K562 (cell line): ENCODE measurements around the gene YBX1. TPM values are rescaled to one million over a fixed set of nuclear protein-coding genes. Genes with fewer than 3 reads are reported as not detected.

Experiments used
- BHLHE40 ChIP-seq: IDR thresholded peaks from 2 replicates; pipeline ENCODE4 v1.6.1; 2011; ENCODE audit warnings: low read length, improper control_type of control experiment
- CEBPB ChIP-seq: fragments of 450-650 bp; IDR thresholded peaks from 2 replicates; pipeline ENCODE4 v1.6.1; 2016; ENCODE audit warnings: missing genetic modification characterization, missing compliant biosample characterization
- GATAD2B ChIP-seq: fragments of 450-650 bp; IDR thresholded peaks from 2 replicates; pipeline ENCODE4 v1.6.1; 2017; ENCODE audit warnings: mild to moderate bottlenecking, borderline replicate concordance
- HMG20A ChIP-seq: fragments of 450-650 bp; formaldehyde crosslinking; conservative IDR thresholded peaks from 2 replicates; pipeline ENCODE4 v1.4.0; 2020; ENCODE audit warnings: mild to moderate bottlenecking, mixed read lengths
- KLF16 ChIP-seq: IDR thresholded peaks from 2 replicates; pipeline ENCODE4 v1.6.1; 2016; ENCODE audit warnings: antibody characterized with exemption
- LEF1 ChIP-seq: fragments of 450-650 bp; IDR thresholded peaks from 2 replicates; pipeline ENCODE4 v1.6.1; 2016; ENCODE audit warnings: mild to moderate bottlenecking
- MCM5 ChIP-seq: fragments of 450-650 bp; IDR thresholded peaks from 2 replicates; pipeline ENCODE4 v1.6.1; 2016; ENCODE audit warnings: low read depth
- TCFL5 ChIP-seq: fragments of 250-450 bp; sonication (Bioruptor Pico); conservative IDR thresholded peaks from 2 replicates; pipeline ENCODE4 v1.6.1; 2021; ENCODE audit warnings: mild to moderate bottlenecking, moderate library complexity, matching md5 sums
- ZNF175 ChIP-seq: fragments of 200-800 bp; sonication (Bioruptor generic); IDR thresholded peaks from 2 replicates; pipeline ENCODE4 v1.6.1; 2016; ENCODE audit warnings: low read depth, mild to moderate bottlenecking, missing genetic modification characterization, missing compliant biosample characterization
- ZNF57 ChIP-seq: fragments of 450-650 bp; formaldehyde crosslinking; IDR thresholded peaks from 2 replicates; pipeline ENCODE4 v1.4.0; 2020; ENCODE audit warnings: mild to moderate bottlenecking, moderate library complexity
- ZNF75A ChIP-seq: fragments of 450-650 bp; formaldehyde crosslinking; IDR thresholded peaks from 2 replicates; pipeline ENCODE4 v1.4.0; 2020; ENCODE audit warnings: mild to moderate bottlenecking
- polyA plus RNA-seq, 8 experiments: library from polyadenylated mRNA; depleted of rRNA in 4 of 8; stranded (reverse) in 5 of 8; unstranded in 3 of 8; fragments of >200 nt; fragmentation: Nextera tagmentation in 2 of 8; fragmentation: Illumina TruSeq in 1 of 8; extraction: Ambion mirVana in 2 of 8; extraction: Trizol in 1 of 8; gene quantifications; 2 replicates each; pipeline versions ENCODE4 v1.2.1 to v1.2.3, GENCODE V29; 2011 to 2014; ENCODE audit warnings: inconsistent platforms in 1 of 8, missing spikeins in 1 of 8
- total RNA-seq, 7 experiments: library from RNA; depleted of rRNA in 6 of 7; stranded (reverse); fragments of >200 nt in 6 of 7; fragmentation: Illumina TruSeq in 2 of 7; extraction: Trizol in 2 of 7; gene quantifications; 2 replicates each; pipeline versions ENCODE4 v1.2.1 to v1.2.3, GENCODE V29; 2011 to 2021; ENCODE audit warnings: low replicate concordance in 1 of 7
- TF ChIP-seq, protein P1 (sequence below): fragments of 250-450 bp; sonication (Bioruptor Pico); IDR thresholded peaks from 2 replicates; pipeline ENCODE4 v1.9.0; 2021; ENCODE audit warnings: mild to moderate bottlenecking
- TF ChIP-seq, protein P2 (sequence below), 3 experiments: fragments of 200-800 bp in 1 of 3; sonication (Bioruptor generic) in 1 of 3; sonication (generic) in 1 of 3; formaldehyde crosslinking in 1 of 3; IDR thresholded peaks; 2 replicates each; pipeline versions ENCODE4 v1.6.1 to v1.8.0; 2016 to 2022; ENCODE audit warnings: mild to moderate bottlenecking in 2 of 3, missing compliant biosample characterization in 2 of 3, missing genetic modification characterization in 2 of 3, missing genetic modification reagents in 1 of 3
- TF ChIP-seq, protein P3 (sequence below): sonication (generic); formaldehyde crosslinking; IDR thresholded peaks from 2 replicates; pipeline ENCODE4 v1.8.1; 2023; ENCODE audit warnings: missing genetic modification reagents, mild to moderate bottlenecking, borderline replicate concordance
- TF ChIP-seq, protein P4 (sequence below): fragments of 150-350 bp; IDR thresholded peaks from 2 replicates; pipeline ENCODE4 v1.6.1; 2014; ENCODE audit warnings: low read depth, mild to moderate bottlenecking, low read length, borderline replicate concordance
- TF ChIP-seq, protein P5 (sequence below): fragments of 250-450 bp; sonication (Bioruptor Pico); IDR thresholded peaks from 2 replicates; pipeline ENCODE4 v1.5.1; 2021; ENCODE audit warnings: mild to moderate bottlenecking

The YBX1 gene
- total and polyA plus RNA-seq, 9 of the 15 experiments (the other 6 are each of a cell fraction or from before 2014, with no cell fraction given), result 363 to 1,955 (median 1,216) TPM

DNA sequence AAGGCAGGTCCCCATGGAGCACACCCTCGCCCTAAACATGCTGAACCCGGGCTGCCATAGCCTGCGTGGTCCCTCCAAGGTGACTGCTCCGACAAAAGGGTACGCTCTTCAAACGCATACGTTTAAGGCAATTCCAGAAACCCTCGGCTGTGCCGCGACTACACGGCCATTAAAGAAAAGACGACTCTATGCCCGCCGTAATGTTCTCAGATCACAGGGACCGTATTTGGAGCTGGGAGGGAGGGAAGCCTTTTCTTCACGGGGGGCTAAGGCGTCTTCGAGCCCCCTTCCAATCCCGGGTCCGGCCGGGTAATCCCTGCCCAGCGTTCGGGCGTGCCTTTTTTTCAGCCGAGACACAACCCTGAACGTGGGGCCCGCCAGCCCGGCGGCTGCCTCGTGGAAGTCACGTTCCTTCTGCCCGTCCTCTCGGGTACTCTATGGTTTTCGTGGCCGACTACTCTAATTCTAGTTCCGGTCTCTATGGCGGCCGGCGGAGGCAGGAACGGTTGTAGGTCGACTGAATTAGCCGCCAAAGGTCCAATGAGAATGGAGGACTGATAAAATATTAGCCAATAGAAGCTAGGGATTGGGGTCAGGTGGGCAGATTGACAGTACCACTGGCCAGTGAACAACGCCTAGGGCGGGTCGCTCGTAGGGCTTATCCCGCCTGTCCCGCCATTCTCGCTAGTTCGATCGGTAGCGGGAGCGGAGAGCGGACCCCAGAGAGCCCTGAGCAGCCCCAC, at the start of gene YBX1 (continued):
- TF ChIP-seq, protein P1, sequence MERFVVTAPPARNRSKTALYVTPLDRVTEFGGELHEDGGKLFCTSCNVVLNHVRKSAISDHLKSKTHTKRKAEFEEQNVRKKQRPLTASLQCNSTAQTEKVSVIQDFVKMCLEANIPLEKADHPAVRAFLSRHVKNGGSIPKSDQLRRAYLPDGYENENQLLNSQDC (CRISPR knock-in tag), result peak; percentile 11; the same call in 1 of the 2 replicates
- TF ChIP-seq TCFL5 (CRISPR knock-in tag) (no peak), ZNF57 (no peak), ZNF175 (CRISPR knock-in tag) (no peak), MCM5 (no peak), CEBPB (no peak), LEF1 (peak; percentile 57; the same call in 1 of the 2 replicates), HMG20A (CRISPR knock-in tag) (no peak), KLF16 (no peak), ZNF75A (CRISPR knock-in tag) (no peak), GATAD2B (no peak), BHLHE40 (peak; percentile 97)
- TF ChIP-seq, protein P2, sequence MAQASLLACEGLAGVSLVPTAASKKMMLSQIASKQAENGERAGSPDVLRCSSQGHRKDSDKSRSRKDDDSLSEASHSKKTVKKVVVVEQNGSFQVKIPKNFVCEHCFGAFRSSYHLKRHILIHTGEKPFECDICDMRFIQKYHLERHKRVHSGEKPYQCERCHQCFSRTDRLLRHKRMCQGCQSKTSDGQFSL (CRISPR knock-in tag; IDR thresholded peaks at IDR 0.05), result no peak; the same call in 1 of the 2 replicates
- TF ChIP-seq, protein P2 (tag; IDR thresholded peaks at IDR 0.05), result no peak
- TF ChIP-seq, protein P3, sequence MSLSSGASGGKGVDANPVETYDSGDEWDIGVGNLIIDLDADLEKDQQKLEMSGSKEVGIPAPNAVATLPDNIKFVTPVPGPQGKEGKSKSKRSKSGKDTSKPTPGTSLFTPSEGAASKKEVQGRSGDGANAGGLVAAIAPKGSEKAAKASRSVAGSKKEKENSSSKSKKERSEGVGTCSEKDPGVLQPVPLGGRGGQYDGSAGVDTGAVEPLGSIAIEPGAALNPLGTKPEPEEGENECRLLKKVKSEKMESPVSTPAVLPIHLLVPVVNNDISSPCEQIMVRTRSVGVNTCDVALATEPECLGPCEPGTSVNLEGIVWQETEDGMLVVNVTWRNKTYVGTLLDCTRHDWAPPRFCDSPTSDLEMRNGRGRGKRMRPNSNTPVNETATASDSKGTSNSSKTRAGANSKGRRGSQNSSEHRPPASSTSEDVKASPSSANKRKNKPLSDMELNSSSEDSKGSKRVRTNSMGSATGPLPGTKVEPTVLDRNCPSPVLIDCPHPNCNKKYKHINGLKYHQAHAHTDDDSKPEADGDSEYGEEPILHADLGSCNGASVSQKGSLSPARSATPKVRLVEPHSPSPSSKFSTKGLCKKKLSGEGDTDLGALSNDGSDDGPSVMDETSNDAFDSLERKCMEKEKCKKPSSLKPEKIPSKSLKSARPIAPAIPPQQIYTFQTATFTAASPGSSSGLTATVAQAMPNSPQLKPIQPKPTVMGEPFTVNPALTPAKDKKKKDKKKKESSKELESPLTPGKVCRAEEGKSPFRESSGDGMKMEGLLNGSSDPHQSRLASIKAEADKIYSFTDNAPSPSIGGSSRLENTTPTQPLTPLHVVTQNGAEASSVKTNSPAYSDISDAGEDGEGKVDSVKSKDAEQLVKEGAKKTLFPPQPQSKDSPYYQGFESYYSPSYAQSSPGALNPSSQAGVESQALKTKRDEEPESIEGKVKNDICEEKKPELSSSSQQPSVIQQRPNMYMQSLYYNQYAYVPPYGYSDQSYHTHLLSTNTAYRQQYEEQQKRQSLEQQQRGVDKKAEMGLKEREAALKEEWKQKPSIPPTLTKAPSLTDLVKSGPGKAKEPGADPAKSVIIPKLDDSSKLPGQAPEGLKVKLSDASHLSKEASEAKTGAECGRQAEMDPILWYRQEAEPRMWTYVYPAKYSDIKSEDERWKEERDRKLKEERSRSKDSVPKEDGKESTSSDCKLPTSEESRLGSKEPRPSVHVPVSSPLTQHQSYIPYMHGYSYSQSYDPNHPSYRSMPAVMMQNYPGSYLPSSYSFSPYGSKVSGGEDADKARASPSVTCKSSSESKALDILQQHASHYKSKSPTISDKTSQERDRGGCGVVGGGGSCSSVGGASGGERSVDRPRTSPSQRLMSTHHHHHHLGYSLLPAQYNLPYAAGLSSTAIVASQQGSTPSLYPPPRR (CRISPR knock-in tag), result no peak
- TF ChIP-seq, protein P4, sequence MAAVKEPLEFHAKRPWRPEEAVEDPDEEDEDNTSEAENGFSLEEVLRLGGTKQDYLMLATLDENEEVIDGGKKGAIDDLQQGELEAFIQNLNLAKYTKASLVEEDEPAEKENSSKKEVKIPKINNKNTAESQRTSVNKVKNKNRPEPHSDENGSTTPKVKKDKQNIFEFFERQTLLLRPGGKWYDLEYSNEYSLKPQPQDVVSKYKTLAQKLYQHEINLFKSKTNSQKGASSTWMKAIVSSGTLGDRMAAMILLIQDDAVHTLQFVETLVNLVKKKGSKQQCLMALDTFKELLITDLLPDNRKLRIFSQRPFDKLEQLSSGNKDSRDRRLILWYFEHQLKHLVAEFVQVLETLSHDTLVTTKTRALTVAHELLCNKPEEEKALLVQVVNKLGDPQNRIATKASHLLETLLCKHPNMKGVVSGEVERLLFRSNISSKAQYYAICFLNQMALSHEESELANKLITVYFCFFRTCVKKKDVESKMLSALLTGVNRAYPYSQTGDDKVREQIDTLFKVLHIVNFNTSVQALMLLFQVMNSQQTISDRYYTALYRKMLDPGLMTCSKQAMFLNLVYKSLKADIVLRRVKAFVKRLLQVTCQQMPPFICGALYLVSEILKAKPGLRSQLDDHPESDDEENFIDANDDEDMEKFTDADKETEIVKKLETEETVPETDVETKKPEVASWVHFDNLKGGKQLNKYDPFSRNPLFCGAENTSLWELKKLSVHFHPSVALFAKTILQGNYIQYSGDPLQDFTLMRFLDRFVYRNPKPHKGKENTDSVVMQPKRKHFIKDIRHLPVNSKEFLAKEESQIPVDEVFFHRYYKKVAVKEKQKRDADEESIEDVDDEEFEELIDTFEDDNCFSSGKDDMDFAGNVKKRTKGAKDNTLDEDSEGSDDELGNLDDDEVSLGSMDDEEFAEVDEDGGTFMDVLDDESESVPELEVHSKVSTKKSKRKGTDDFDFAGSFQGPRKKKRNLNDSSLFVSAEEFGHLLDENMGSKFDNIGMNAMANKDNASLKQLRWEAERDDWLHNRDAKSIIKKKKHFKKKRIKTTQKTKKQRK, result peak; percentile 70; the same call in 1 of the 2 replicates
- TF ChIP-seq, protein P5, sequence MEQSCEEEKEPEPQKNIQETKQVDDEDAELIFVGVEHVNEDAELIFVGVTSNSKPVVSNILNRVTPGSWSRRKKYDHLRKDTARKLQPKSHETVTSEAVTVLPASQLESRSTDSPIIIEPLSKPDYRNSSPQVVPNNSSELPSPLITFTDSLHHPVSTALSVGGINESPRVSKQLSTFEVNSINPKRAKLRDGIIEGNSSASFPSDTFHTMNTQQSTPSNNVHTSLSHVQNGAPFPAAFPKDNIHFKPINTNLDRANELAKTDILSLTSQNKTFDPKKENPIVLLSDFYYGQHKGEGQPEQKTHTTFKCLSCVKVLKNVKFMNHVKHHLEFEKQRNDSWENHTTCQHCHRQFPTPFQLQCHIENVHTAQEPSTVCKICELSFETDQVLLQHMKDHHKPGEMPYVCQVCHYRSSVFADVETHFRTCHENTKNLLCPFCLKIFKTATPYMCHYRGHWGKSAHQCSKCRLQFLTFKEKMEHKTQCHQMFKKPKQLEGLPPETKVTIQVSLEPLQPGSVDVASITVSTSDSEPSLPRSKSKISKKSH (CRISPR knock-in tag), result no peak
